ENCODE measurements around the gene ZDHHC3. TPM values are rescaled to one million over a fixed set of nuclear protein-coding genes. Genes with fewer than 3 reads are reported as not detected.

ZDHHC3 gene
- total and polyA plus RNA-seq, 2 donors (not counting 1 experiment from before 2014, with no cell fraction given), result 37.2 to 52.6 TPM

DNA sequence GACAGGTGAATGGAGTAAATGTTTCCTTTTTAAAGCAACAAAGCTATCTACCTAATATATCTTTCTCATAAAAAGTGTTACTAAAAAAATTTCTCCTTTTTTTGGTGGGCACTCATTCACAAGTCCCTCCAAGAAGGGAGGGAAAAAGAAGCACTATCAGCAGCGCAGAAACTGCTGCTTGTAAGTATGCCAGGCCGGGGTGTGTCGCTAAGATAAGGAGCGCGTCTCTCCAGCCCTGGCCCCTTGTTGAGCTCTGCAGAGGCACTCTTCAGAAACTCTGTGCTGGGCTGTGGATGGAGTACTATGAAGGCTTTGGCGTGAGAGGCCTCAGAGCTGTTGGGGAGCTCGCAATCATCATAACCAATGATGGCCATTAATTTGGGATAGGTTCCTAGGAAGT is 49.1 kb downstream of the ZDHHC3 start:
- no peak for ATAC-seq (ENCODE audit: low read depth)
- TF ChIP-seq, protein P1, sequence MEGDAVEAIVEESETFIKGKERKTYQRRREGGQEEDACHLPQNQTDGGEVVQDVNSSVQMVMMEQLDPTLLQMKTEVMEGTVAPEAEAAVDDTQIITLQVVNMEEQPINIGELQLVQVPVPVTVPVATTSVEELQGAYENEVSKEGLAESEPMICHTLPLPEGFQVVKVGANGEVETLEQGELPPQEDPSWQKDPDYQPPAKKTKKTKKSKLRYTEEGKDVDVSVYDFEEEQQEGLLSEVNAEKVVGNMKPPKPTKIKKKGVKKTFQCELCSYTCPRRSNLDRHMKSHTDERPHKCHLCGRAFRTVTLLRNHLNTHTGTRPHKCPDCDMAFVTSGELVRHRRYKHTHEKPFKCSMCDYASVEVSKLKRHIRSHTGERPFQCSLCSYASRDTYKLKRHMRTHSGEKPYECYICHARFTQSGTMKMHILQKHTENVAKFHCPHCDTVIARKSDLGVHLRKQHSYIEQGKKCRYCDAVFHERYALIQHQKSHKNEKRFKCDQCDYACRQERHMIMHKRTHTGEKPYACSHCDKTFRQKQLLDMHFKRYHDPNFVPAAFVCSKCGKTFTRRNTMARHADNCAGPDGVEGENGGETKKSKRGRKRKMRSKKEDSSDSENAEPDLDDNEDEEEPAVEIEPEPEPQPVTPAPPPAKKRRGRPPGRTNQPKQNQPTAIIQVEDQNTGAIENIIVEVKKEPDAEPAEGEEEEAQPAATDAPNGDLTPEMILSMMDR (IDR thresholded peaks at IDR 0.05), result no peak
- no peak for TF ChIP-seq EZH2 (IDR thresholded peaks at IDR 0.05; ENCODE audit: borderline replicate concordance, insufficient read depth, low read depth, low read length, poor library complexity, severe bottlenecking)
- Mint-ChIP-seq H3K27me3 (no peaks in the 10 kb centered on the region), H3K9me3 (ENCODE audit: insufficient read depth) (no peaks in the 10 kb centered on the region), H3K27ac (no peak overlapping the region), H3K4me1 (peaks cover 2% of the 10 kb centered on the region), H3K4me3 (no peak overlapping the region)
- Histone ChIP-seq H3K9ac (ENCODE audit: low read length) (no peak overlapping the region), H3K4me3 (ENCODE audit: control extremely low read depth in 1 of 5, extremely low read depth in 1 of 5, insufficient read depth in 1 of 5, low read depth in 2 of 5, low read length in 4 of 5) (no peak overlapping the region), H3K9me3 (ENCODE audit: control extremely low read depth in 1 of 3, control insufficient read depth in 2 of 3, insufficient read depth in 1 of 3, low read length in 2 of 3) (peaks cover 0 to 2% (median 0%) of the 10 kb centered on the region in 3 donors), H3K27me3 (replicated peaks in 1 of 4; ENCODE audit: control extremely low read depth in 1 of 4, control insufficient read depth in 3 of 4, insufficient read depth in 4 of 4, low read length in 3 of 4) (no peaks in the 10 kb centered on the region), H3K79me2 (ENCODE audit: control insufficient read depth, insufficient read depth, low read length) (no peaks in the 10 kb centered on the region), H2AFZ (ENCODE audit: insufficient read depth, low read depth, low read length, poor library complexity, severe bottlenecking) (no peak overlapping the region), H3K4me2 (replicated peaks; ENCODE audit: low read depth, low read length, poor library complexity, severe bottlenecking) (no peak overlapping the region), H3K27ac (ENCODE audit: low read length in 2 of 2) (no peak overlapping the region), H4K20me1 (ENCODE audit: control insufficient read depth, insufficient read depth, low read length, poor library complexity, severe bottlenecking) (no peaks in the 10 kb centered on the region), H3K36me3 (replicated peaks in 1 of 2; ENCODE audit: control extremely low read depth in 1 of 2, control insufficient read depth in 1 of 2, extremely low read depth in 1 of 2, insufficient read depth in 2 of 2, low read length in 1 of 2) (peaks cover 1 to 64% of the 10 kb centered on the region in 2 experiments), H3K4me1 (ENCODE audit: control insufficient read depth in 2 of 2, insufficient read depth in 2 of 2, low read length in 2 of 2) (no peaks in the 10 kb centered on the region)
- no peak for DNase-seq
- intact Hi-C loops (cut with micrococcal nuclease), result no loop called here
- POLR2A ChIA-PET, result no interaction called here
- CTCF ChIA-PET, result interaction anchor here (2.1 kb wide), 1 partner anchor 12 kb away, joined by 6 read pairs; no protein-coding TSS in a partner anchor
- 96% methylated on average over 7 of the region's 7 CpGs for WGBS (ENCODE audit: insufficient coverage)

DNA sequence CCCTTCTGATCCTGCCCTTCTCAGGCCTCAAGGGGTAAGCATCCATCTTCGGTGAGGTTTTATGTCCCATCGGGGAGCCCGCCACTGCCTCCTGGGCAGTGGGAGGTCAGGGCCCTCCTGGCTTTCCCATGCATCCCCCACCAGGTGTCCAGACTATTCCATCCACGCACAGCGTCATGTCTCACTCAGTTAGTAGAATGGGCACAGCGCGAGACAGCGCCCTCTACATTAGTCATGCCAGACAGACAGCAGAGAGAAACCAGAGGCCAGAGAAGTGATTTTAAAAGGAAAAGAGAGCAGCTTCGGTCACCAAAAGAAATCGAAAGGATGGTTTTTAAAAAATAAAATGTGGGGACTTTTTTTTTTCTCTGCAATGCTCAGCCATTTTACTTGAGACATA is 49.8 kb downstream of the ZDHHC3 start:
- H3K27ac Mint-ChIP-seq, result no peak overlapping the region
- POLR2A ChIA-PET, result no interaction called here

More for the DNA sequence above, 49.8 kb downstream of the ZDHHC3 start:
- no peak overlapping the region for H3K4me2 ChIP-seq (replicated peaks; ENCODE audit: low read depth, low read length, poor library complexity, severe bottlenecking)
- Mint-ChIP-seq H3K27me3 (no peaks in the 10 kb centered on the region), H3K4me1 (peaks cover 2% of the 10 kb centered on the region), H3K9me3 (ENCODE audit: insufficient read depth) (no peaks in the 10 kb centered on the region), H3K4me3 (no peak overlapping the region)
- intact Hi-C loops (cut with micrococcal nuclease), result no loop called here
- ATAC-seq (ENCODE audit: low read depth), result no peak
- WGBS (ENCODE audit: insufficient coverage), result 98% methylated on average over 4 of the region's 10 CpGs
- no peaks in the 10 kb centered on the region for H3K27me3 ChIP-seq (replicated peaks in 1 of 4; ENCODE audit: control extremely low read depth in 1 of 4, control insufficient read depth in 3 of 4, insufficient read depth in 4 of 4, low read length in 3 of 4)
- H3K79me2 ChIP-seq (ENCODE audit: control insufficient read depth, insufficient read depth, low read length), result no peaks in the 10 kb centered on the region
- H3K4me3 ChIP-seq (ENCODE audit: control extremely low read depth in 1 of 5, extremely low read depth in 1 of 5, insufficient read depth in 1 of 5, low read depth in 2 of 5, low read length in 4 of 5), result no peak overlapping the region
- no peak overlapping the region for H2AFZ ChIP-seq (ENCODE audit: insufficient read depth, low read depth, low read length, poor library complexity, severe bottlenecking)
- CTCF ChIA-PET, result interaction anchor here (2.1 kb wide), 1 partner anchor 12 kb away, joined by 6 read pairs; no protein-coding TSS in a partner anchor
- peaks cover 0 to 2% (median 0%) of the 10 kb centered on the region in 3 donors for H3K9me3 ChIP-seq (ENCODE audit: control extremely low read depth in 1 of 3, control insufficient read depth in 2 of 3, insufficient read depth in 1 of 3, low read length in 2 of 3)
- H3K9ac ChIP-seq (ENCODE audit: low read length), result no peak overlapping the region
- H3K4me1 ChIP-seq (ENCODE audit: control insufficient read depth in 2 of 2, insufficient read depth in 2 of 2, low read length in 2 of 2), result no peaks in the 10 kb centered on the region
- TF ChIP-seq, protein P1 (IDR thresholded peaks at IDR 0.05), result no peak
- no peak for TF ChIP-seq EZH2 (IDR thresholded peaks at IDR 0.05; ENCODE audit: borderline replicate concordance, insufficient read depth, low read depth, low read length, poor library complexity, severe bottlenecking)
- H3K27ac ChIP-seq (ENCODE audit: low read length in 2 of 2), result no peak overlapping the region
- H3K36me3 ChIP-seq (replicated peaks in 1 of 2; ENCODE audit: control extremely low read depth in 1 of 2, control insufficient read depth in 1 of 2, extremely low read depth in 1 of 2, insufficient read depth in 2 of 2, low read length in 1 of 2), result peaks cover 1 to 61% of the 10 kb centered on the region in 2 experiments
- H4K20me1 ChIP-seq (ENCODE audit: control insufficient read depth, insufficient read depth, low read length, poor library complexity, severe bottlenecking), result no peaks in the 10 kb centered on the region
- no peak for DNase-seq
